HEK293 (cell line): ENCODE results near the gene ARFGEF2.

Experiments
- SETDB1 ChIP-seq: IDR thresholded peaks from one replicate; pipeline ENCODE4 v1.6.1; 2017; ENCODE audit warnings: mild to moderate bottlenecking, low read length, moderate library complexity, mixed read lengths; ENCODE audit not compliant: insufficient read length
- ZBTB7A ChIP-seq: fragments of 450-650 bp; formaldehyde crosslinking; IDR thresholded peaks from 2 replicates; pipeline ENCODE4 v1.5.1; 2016; ENCODE audit warnings: low read depth, missing biosample characterization, missing genetic modification characterization
- ZNF114 ChIP-seq: fragments of 450-650 bp; formaldehyde crosslinking; IDR thresholded peaks from 2 replicates; pipeline ENCODE4 v1.5.0; 2017; ENCODE audit warnings: missing biosample characterization, missing genetic modification characterization
- ZNF2 ChIP-seq: fragments of 450-650 bp; formaldehyde crosslinking; IDR thresholded peaks from 2 replicates; pipeline ENCODE4 v1.5.1; 2016; ENCODE audit warnings: missing biosample characterization, missing genetic modification characterization
- ZNF473 ChIP-seq: fragments of 450-650 bp; formaldehyde crosslinking; IDR thresholded peaks from 2 replicates; pipeline ENCODE4 v1.5.1; 2017; ENCODE audit warnings: missing biosample characterization, missing genetic modification characterization
- ZNF529 ChIP-seq: fragments of 450-650 bp; formaldehyde crosslinking; IDR thresholded peaks from 2 replicates; pipeline ENCODE4 v1.5.1; 2017; ENCODE audit warnings: missing genetic modification characterization, missing biosample characterization; ENCODE audit not compliant: insufficient replicate concordance
- ZNF660 ChIP-seq: fragments of 450-650 bp; IDR thresholded peaks from 2 replicates; pipeline ENCODE4 v1.5.1; 2018; ENCODE audit warnings: missing biosample characterization, mild to moderate bottlenecking, missing genetic modification characterization
- TF ChIP-seq, protein P1 (sequence below): fragments of 450-650 bp; formaldehyde crosslinking; IDR thresholded peaks from 2 replicates; pipeline ENCODE4 v1.5.1; 2016; ENCODE audit warnings: missing biosample characterization, missing genetic modification characterization
- TF ChIP-seq, protein P2 (sequence below): fragments of 450-650 bp; formaldehyde crosslinking; IDR thresholded peaks from 2 replicates; pipeline ENCODE4 v1.5.1; 2016; ENCODE audit warnings: missing biosample characterization, missing genetic modification characterization, borderline replicate concordance
- TF ChIP-seq, protein P3 (sequence below): fragments of 450-650 bp; formaldehyde crosslinking; IDR thresholded peaks from 2 replicates; pipeline ENCODE4 v1.5.1; 2017; ENCODE audit warnings: missing biosample characterization, missing genetic modification characterization
- TF ChIP-seq, protein P4 (sequence below): fragments of 450-650 bp; formaldehyde crosslinking; optimal IDR thresholded peaks from 2 replicates; pipeline ENCODE3; 2016; ENCODE audit warnings: missing biosample characterization, mild to moderate bottlenecking, missing genetic modification characterization

DNA sequence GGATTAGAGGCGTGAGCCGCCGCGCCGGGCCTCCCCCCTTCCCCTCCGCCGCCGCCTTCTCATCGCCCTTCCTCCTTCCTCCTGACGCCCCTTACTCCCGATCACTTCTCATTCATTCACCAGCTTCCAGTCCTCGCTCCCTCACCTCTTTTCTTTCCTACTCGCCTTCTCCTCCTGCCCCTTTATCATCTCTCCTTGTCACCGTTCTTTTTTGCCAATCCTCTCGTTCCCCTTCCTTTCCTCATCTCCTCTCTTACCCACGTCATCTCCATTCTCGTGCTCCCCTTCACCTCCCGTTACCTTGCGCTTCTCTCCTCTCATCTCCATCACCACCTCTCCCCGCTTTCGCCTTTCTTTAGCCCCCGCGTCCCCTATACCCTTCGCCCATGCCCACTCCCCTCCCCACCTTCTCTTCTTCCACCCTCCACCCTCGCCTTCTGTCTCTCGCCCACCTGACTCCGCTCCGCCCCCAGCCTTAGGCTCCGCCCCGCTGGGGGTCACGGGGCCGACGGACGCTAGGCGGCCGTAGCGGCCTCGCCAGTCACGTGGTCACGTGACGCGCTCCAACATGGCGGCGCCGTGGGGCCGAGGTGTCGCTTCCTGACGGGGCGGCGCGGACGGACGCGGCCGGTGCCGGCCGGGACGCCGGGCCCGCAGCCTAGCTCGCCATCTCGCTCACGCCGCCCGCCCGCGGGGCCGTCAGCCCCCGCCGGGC lies at the start of gene ARFGEF2:
- TF ChIP-seq, protein P1, sequence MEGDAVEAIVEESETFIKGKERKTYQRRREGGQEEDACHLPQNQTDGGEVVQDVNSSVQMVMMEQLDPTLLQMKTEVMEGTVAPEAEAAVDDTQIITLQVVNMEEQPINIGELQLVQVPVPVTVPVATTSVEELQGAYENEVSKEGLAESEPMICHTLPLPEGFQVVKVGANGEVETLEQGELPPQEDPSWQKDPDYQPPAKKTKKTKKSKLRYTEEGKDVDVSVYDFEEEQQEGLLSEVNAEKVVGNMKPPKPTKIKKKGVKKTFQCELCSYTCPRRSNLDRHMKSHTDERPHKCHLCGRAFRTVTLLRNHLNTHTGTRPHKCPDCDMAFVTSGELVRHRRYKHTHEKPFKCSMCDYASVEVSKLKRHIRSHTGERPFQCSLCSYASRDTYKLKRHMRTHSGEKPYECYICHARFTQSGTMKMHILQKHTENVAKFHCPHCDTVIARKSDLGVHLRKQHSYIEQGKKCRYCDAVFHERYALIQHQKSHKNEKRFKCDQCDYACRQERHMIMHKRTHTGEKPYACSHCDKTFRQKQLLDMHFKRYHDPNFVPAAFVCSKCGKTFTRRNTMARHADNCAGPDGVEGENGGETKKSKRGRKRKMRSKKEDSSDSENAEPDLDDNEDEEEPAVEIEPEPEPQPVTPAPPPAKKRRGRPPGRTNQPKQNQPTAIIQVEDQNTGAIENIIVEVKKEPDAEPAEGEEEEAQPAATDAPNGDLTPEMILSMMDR = peak; percentile 66
- TF ChIP-seq ZNF2 (tag by site-specific recombination) (peak; percentile 94), ZNF473 (tag by site-specific recombination) (no peak), ZNF114 (tag by site-specific recombination) (no peak), ZBTB7A (tag by site-specific recombination) (peak; percentile 97; the same call in 1 of the 2 replicates), SETDB1 (no peak), ZNF529 (tag by site-specific recombination) (no peak), ZNF660 (tag by site-specific recombination) (no peak)
- TF ChIP-seq, protein P2, sequence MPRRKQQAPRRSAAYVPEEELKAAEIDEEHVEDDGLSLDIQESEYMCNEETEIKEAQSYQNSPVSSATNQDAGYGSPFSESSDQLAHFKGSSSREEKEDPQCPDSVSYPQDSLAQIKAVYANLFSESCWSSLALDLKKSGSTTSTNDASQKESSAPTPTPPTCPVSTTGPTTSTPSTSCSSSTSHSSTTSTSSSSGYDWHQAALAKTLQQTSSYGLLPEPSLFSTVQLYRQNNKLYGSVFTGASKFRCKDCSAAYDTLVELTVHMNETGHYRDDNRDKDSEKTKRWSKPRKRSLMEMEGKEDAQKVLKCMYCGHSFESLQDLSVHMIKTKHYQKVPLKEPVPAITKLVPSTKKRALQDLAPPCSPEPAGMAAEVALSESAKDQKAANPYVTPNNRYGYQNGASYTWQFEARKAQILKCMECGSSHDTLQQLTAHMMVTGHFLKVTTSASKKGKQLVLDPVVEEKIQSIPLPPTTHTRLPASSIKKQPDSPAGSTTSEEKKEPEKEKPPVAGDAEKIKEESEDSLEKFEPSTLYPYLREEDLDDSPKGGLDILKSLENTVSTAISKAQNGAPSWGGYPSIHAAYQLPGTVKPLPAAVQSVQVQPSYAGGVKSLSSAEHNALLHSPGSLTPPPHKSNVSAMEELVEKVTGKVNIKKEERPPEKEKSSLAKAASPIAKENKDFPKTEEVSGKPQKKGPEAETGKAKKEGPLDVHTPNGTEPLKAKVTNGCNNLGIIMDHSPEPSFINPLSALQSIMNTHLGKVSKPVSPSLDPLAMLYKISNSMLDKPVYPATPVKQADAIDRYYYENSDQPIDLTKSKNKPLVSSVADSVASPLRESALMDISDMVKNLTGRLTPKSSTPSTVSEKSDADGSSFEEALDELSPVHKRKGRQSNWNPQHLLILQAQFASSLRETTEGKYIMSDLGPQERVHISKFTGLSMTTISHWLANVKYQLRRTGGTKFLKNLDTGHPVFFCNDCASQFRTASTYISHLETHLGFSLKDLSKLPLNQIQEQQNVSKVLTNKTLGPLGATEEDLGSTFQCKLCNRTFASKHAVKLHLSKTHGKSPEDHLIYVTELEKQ (tag by site-specific recombination) = no peak; the same call in 1 of the 2 replicates
- TF ChIP-seq, protein P3, sequence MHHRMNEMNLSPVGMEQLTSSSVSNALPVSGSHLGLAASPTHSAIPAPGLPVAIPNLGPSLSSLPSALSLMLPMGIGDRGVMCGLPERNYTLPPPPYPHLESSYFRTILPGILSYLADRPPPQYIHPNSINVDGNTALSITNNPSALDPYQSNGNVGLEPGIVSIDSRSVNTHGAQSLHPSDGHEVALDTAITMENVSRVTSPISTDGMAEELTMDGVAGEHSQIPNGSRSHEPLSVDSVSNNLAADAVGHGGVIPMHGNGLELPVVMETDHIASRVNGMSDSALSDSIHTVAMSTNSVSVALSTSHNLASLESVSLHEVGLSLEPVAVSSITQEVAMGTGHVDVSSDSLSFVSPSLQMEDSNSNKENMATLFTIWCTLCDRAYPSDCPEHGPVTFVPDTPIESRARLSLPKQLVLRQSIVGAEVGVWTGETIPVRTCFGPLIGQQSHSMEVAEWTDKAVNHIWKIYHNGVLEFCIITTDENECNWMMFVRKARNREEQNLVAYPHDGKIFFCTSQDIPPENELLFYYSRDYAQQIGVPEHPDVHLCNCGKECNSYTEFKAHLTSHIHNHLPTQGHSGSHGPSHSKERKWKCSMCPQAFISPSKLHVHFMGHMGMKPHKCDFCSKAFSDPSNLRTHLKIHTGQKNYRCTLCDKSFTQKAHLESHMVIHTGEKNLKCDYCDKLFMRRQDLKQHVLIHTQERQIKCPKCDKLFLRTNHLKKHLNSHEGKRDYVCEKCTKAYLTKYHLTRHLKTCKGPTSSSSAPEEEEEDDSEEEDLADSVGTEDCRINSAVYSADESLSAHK (tag by site-specific recombination) = peak; percentile 72
- TF ChIP-seq, protein P4, sequence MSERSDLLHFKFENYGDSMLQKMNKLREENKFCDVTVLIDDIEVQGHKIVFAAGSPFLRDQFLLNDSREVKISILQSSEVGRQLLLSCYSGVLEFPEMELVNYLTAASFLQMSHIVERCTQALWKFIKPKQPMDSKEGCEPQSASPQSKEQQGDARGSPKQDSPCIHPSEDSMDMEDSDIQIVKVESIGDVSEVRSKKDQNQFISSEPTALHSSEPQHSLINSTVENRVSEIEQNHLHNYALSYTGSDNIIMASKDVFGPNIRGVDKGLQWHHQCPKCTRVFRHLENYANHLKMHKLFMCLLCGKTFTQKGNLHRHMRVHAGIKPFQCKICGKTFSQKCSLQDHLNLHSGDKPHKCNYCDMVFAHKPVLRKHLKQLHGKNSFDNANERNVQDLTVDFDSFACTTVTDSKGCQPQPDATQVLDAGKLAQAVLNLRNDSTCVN (tag by site-specific recombination) = peak; percentile 73
